Activated CD8-positive, alpha-beta T cell treated with anti-CD3 and anti-CD28 coated beads, Interleukin-2, amount 10 ng/mL, durations not matched to agents 7 days and 5 days (primary cell): ENCODE measurements around the gene IL7R. TPM values are rescaled to one million over a fixed set of nuclear protein-coding genes. Genes with fewer than 3 reads are reported as not detected.
"Not testable (repeated sequence)": the region's sequence is repeated elsewhere in the genome, so short reads cannot be mapped to it uniquely, and the experiment has no call there.

ENCODE experiments used
- ATAC-seq: fragments of 150-1000 bp; cut with Tn5 transposase; one replicate; pipeline ENCODE4 v1.10.0; 2021; ENCODE audit warnings: moderate library complexity
- CTCF ChIA-PET: fragments of 350-600 bp; sonication (Branson Sonifier 250); formaldehyde crosslinking; loops from one replicate; lab custom pipeline; 2021; ENCODE audit warnings: antibody characterized with exemption; lab: Charles Lee
- POLR2A ChIA-PET: fragments of 350-600 bp; sonication (Branson Sonifier 250); formaldehyde crosslinking; loops from one replicate; lab custom pipeline; 2021; ENCODE audit warnings: antibody characterized with exemption; lab: Charles Lee
- DNase-seq: peaks from one replicate; pipeline ENCODE4 v3.0.0-alpha.2; 2020
- H3K27ac Mint-ChIP-seq: one replicate; pipeline ENCODE4 v1.8.0; 2021; ENCODE audit warnings: mild to moderate bottlenecking, mixed read lengths
- H3K27me3 Mint-ChIP-seq: one replicate; pipeline ENCODE4 v1.8.0; 2021; ENCODE audit warnings: low read depth, mixed read lengths
- H3K36me3 Mint-ChIP-seq: one replicate; pipeline ENCODE4 v1.8.0; 2021; ENCODE audit warnings: low read depth, mixed read lengths
- H3K4me1 Mint-ChIP-seq: one replicate; pipeline ENCODE4 v1.8.0; 2021; ENCODE audit warnings: low read depth, mixed read lengths
- H3K4me3 Mint-ChIP-seq: one replicate; pipeline ENCODE4 v1.8.0; 2021; ENCODE audit warnings: mild to moderate bottlenecking, mixed read lengths
- H3K9me3 Mint-ChIP-seq: one replicate; pipeline ENCODE4 v1.8.0; 2022; ENCODE audit warnings: mixed read lengths; ENCODE audit not compliant: insufficient read depth
- total RNA-seq, 2 experiments: library from RNA; stranded (reverse); gene quantifications; one replicate each; pipeline ENCODE4 v1.2.3, GENCODE V29; 2021

Gene IL7R
- total RNA-seq, 2 experiments from 2014 or later, result 45.4 to 48.4 TPM

GRCh38 chr5:35855187-35855586 lies 1.5 kb upstream of the IL7R start:
- ChIA-PET POLR2A (interaction anchor here (1.3 to 4.9 kb wide), 8 partner anchors 17 to 203 kb away, joined by 3 to 54 read pairs (median 13); no protein-coding TSS in a partner anchor), CTCF (interaction anchor here (1.0 to 5.7 kb wide), 17 partner anchors 8 to 199 kb away, joined by 3 to 62 read pairs (median 8); no protein-coding TSS in a partner anchor)
- Mint-ChIP-seq H3K4me3 (no peak overlapping the region), H3K4me1 (peaks cover 86% of the 10 kb centered on the region), H3K9me3 (no peaks in the 10 kb centered on the region), H3K36me3 (peaks cover 23% of the 10 kb centered on the region), H3K27me3 (no peaks in the 10 kb centered on the region), H3K27ac (peak overlapping the region; percentile 94)
- ATAC-seq (no peak), DNase-seq (no peak)

- Mint-ChIP-seq H3K27ac (peak overlapping the region; percentile 83), H3K4me3 (peak overlapping the region; percentile 85), H3K36me3 (peaks cover 34% of the 10 kb centered on the region), H3K4me1 (peaks cover 86% of the 10 kb centered on the region)
- ChIA-PET CTCF (interaction anchor here (0.7 to 5.6 kb wide), 13 partner anchors 22 to 205 kb away, joined by 3 to 62 read pairs (median 4); no protein-coding TSS in a partner anchor), POLR2A (interaction anchor here (0.5 to 4.1 kb wide), 20 partner anchors 8 to 239 kb away, joined by 3 to 30 read pairs (median 4); partner anchors contain the start of gene SPEF2)
- DNase-seq, ATAC-seq, H3K9me3 Mint-ChIP-seq, H3K27me3 Mint-ChIP-seq: not testable (repeated sequence)
Observed at GRCh38 chr5:35856186-35856764, 416 bp upstream of the IL7R start.

- Mint-ChIP-seq H3K27ac (peak overlapping the region; percentile 83), H3K4me3 (peak overlapping the region; percentile 85)
- ATAC-seq, result no peak
Observed at GRCh38 chr5:35857606-35858205, 1.0 kb downstream of the IL7R start.

GRCh38 chr5:35859101-35859661 lies 2.5 kb downstream of the IL7R start:
- ChIA-PET CTCF (interaction anchor here (0.8 to 5.6 kb wide), 20 partner anchors 14 to 242 kb away, joined by 3 to 62 read pairs (median 5); partner anchors contain the start of gene SPEF2), POLR2A (interaction anchor here (0.7 to 4.1 kb wide), 18 partner anchors 9 to 79 kb away, joined by 3 to 30 read pairs (median 4); no protein-coding TSS in a partner anchor)
- Mint-ChIP-seq H3K4me3 (peak overlapping the region; percentile 73), H3K36me3 (peaks cover 62% of the 10 kb centered on the region), H3K27ac (peak overlapping the region; percentile 60), H3K27me3 (no peaks in the 10 kb centered on the region), H3K4me1 (peaks cover 85% of the 10 kb centered on the region), H3K9me3 (peaks cover 4% of the 10 kb centered on the region)
- DNase-seq, result no peak
- ATAC-seq, result peak; percentile 37

More at GRCh38 chr5:35857606-35858205, 1.0 kb downstream of the IL7R start:
- Mint-ChIP-seq H3K27me3 (no peaks in the 10 kb centered on the region), H3K4me1 (peaks cover 86% of the 10 kb centered on the region), H3K36me3 (peaks cover 48% of the 10 kb centered on the region), H3K9me3 (no peaks in the 10 kb centered on the region)
- DNase-seq, result no peak
- POLR2A ChIA-PET, result interaction anchor here (1.0 to 4.1 kb wide), 10 partner anchors 23 to 72 kb away, joined by 3 to 30 read pairs (median 5); no protein-coding TSS in a partner anchor
- CTCF ChIA-PET, result interaction anchor here (1.1 to 5.6 kb wide), 12 partner anchors 22 to 207 kb away, joined by 4 to 62 read pairs (median 8); no protein-coding TSS in a partner anchor

GRCh38 chr5:35860686-35861085 lies 4.0 kb downstream of the IL7R start:
- CTCF ChIA-PET, result interaction anchor here (0.7 to 5.6 kb wide), 10 partner anchors 12 to 243 kb away, joined by 3 to 62 read pairs (median 6); partner anchors contain the start of gene SPEF2

GRCh38 chr5:35861718-35862117 lies 5.0 kb downstream of the IL7R start:
- CTCF ChIA-PET, result interaction anchor here (1.4 to 3.1 kb wide), 5 partner anchors 7 to 40 kb away, joined by 6 to 17 read pairs (median 10); no protein-coding TSS in a partner anchor
- POLR2A ChIA-PET, result interaction anchor here (1.4 kb wide), 1 partner anchor 10 kb away, joined by 3 read pairs; no protein-coding TSS in a partner anchor
- no peaks in the 10 kb centered on the region for H3K27me3 Mint-ChIP-seq
- peaks cover 8% of the 10 kb centered on the region for H3K9me3 Mint-ChIP-seq
- H3K4me3 Mint-ChIP-seq, result peak overlapping the region; percentile 73
- peaks cover 75% of the 10 kb centered on the region for H3K36me3 Mint-ChIP-seq
- no peak for DNase-seq
- H3K27ac Mint-ChIP-seq, result peak overlapping the region; percentile 62
- no peak for ATAC-seq
- H3K4me1 Mint-ChIP-seq, result peaks cover 78% of the 10 kb centered on the region

More at GRCh38 chr5:35860686-35861085, 4.0 kb downstream of the IL7R start:
- no peak for ATAC-seq
- no peaks in the 10 kb centered on the region for H3K27me3 Mint-ChIP-seq
- H3K9me3 Mint-ChIP-seq, result peaks cover 8% of the 10 kb centered on the region
- peak overlapping the region; percentile 60 for H3K27ac Mint-ChIP-seq
- H3K36me3 Mint-ChIP-seq, result peaks cover 73% of the 10 kb centered on the region
- H3K4me1 Mint-ChIP-seq, result peaks cover 81% of the 10 kb centered on the region
- no peak for DNase-seq
- peak overlapping the region; percentile 73 for H3K4me3 Mint-ChIP-seq
- POLR2A ChIA-PET, result interaction anchor here (2.6 kb wide), 2 partner anchors 9 to 22 kb away, joined by 8 to 17 read pairs; no protein-coding TSS in a partner anchor

- DNase-seq (no peak), ATAC-seq (no peak)
- Mint-ChIP-seq H3K4me1 (peaks cover 75% of the 10 kb centered on the region), H3K4me3 (peak overlapping the region; percentile 73), H3K36me3 (peaks cover 78% of the 10 kb centered on the region), H3K27me3 (no peaks in the 10 kb centered on the region), H3K9me3 (peaks cover 8% of the 10 kb centered on the region), H3K27ac (peak overlapping the region; percentile 62)
- POLR2A ChIA-PET, result interaction anchor here (1.0 to 1.7 kb wide), 5 partner anchors 8 to 46 kb away, joined by 3 to 6 read pairs (median 4); no protein-coding TSS in a partner anchor
- CTCF ChIA-PET, result interaction anchor here (0.7 to 3.1 kb wide), 13 partner anchors 7 to 932 kb away, joined by 3 to 17 read pairs (median 6); partner anchors contain the start of gene DNAJC21
Observed at GRCh38 chr5:35862126-35862525, 5.4 kb downstream of the IL7R start.

GRCh38 chr5:35863159-35863558 lies 6.5 kb downstream of the IL7R start:
- ChIA-PET CTCF (interaction anchor here (0.9 to 3.1 kb wide), 12 partner anchors 8 to 211 kb away, joined by 3 to 17 read pairs (median 6); no protein-coding TSS in a partner anchor), POLR2A (interaction anchor here (0.6 to 1.7 kb wide), 6 partner anchors 9 to 82 kb away, joined by 3 to 6 read pairs (median 4); no protein-coding TSS in a partner anchor)
- H3K27me3 Mint-ChIP-seq, result no peaks in the 10 kb centered on the region
- peaks cover 83% of the 10 kb centered on the region for H3K36me3 Mint-ChIP-seq
- no peak for DNase-seq
- peak overlapping the region; percentile 41 for H3K27ac Mint-ChIP-seq
- H3K4me3 Mint-ChIP-seq, result peak overlapping the region; percentile 41
- peaks cover 74% of the 10 kb centered on the region for H3K4me1 Mint-ChIP-seq
- peaks cover 8% of the 10 kb centered on the region for H3K9me3 Mint-ChIP-seq
- ATAC-seq, result peak; percentile 29

- DNase-seq (no peak), ATAC-seq (no peak)
- H3K9me3 Mint-ChIP-seq, result peaks cover 8% of the 10 kb centered on the region
- POLR2A ChIA-PET, result no interaction called here
- no peaks in the 10 kb centered on the region for H3K27me3 Mint-ChIP-seq
- H3K4me1 Mint-ChIP-seq, result peaks cover 48% of the 10 kb centered on the region
- H3K36me3 Mint-ChIP-seq, result peaks cover 87% of the 10 kb centered on the region
- H3K27ac Mint-ChIP-seq, result no peak overlapping the region
- CTCF ChIA-PET, result interaction anchor here (0.9 to 3.5 kb wide), 3 partner anchors 8 to 58 kb away, joined by 3 to 8 read pairs (median 7); no protein-coding TSS in a partner anchor
- no peak overlapping the region for H3K4me3 Mint-ChIP-seq
Observed at GRCh38 chr5:35867998-35868397, 11.3 kb downstream of the IL7R start.

GRCh38 chr5:35869685-35870277 lies 13.1 kb downstream of the IL7R start:
- ATAC-seq, result no peak
- H3K4me3 Mint-ChIP-seq, result no peak overlapping the region
- H3K27me3 Mint-ChIP-seq, result no peaks in the 10 kb centered on the region
- H3K9me3 Mint-ChIP-seq, result no peaks in the 10 kb centered on the region
- POLR2A ChIA-PET, result interaction anchor here (0.6 to 1.3 kb wide), 9 partner anchors 10 to 198 kb away, joined by 3 to 17 read pairs (median 3); partner anchors contain the start of gene IL7R
- H3K36me3 Mint-ChIP-seq, result peaks cover 88% of the 10 kb centered on the region
- CTCF ChIA-PET, result interaction anchor here (0.6 to 3.5 kb wide), 4 partner anchors 10 to 219 kb away, joined by 3 to 8 read pairs (median 4); no protein-coding TSS in a partner anchor
- H3K4me1 Mint-ChIP-seq, result peaks cover 43% of the 10 kb centered on the region
- no peak for DNase-seq
- H3K27ac Mint-ChIP-seq, result peak overlapping the region; percentile 22
